TTC549 (cell line): ENCODE measurements around the gene AP2A1.
"Not testable (repeated sequence)": the region's sequence is repeated elsewhere in the genome, so short reads cannot be mapped to it uniquely, and the experiment has no call there.

Experiments used
- FAIRE-seq: peaks from 2 replicates; lab custom pipeline; 2012; peaks lifted over from hg19 to GRCh38; lab: Jason Lieb, UNC

The AP2A1 gene

DNA sequence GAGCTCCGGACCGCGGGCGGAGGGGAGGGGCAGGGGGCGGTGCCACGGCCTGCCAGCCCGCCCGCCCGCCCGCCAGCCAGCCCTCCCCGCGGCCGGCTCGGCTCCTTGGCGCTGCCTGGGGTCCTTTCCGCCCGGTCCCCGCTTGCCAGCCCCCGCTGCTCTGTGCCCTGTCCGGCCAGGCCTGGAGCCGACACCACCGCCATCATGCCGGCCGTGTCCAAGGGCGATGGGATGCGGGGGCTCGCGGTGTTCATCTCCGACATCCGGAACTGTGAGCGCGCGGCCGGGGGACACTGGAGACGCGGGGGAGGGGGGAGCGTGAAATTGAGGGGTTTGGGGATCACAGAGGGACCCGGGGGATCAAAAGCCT is at the start of gene AP2A1:
AP2A1 (plus strand) TSS at position 72 of the 370 bp plus-strand sequence; CDS start at position 205, 133 bp downstream.
- FAIRE-seq = no peak

- no peak for FAIRE-seq
These were observed 48.3 kb upstream of the AP2A1 start for GRCh38 chr19:49718511-49718910.

DNA sequence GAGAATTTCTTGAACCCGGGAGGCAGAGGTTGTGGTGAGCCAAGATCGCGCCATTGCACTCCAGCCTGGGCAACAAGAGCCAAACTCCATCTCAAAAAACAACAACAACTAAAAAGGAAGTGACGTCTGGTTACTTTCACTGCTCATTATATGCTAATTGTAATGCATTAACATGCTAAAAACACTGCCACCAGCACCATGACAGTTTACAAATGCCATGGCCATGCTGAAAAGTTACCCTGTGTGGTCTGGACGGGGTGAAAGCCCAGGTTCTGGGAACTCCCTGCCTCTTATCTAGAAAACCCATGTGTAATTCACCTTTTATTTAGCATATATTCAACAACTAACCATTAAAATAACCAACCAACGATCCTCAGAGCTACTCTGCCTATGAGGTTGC is 47.8 kb upstream of the AP2A1 start:
- no peak for FAIRE-seq

- not testable (repeated sequence) for FAIRE-seq
These were observed 47.4 kb upstream of the AP2A1 start for GRCh38 chr19:49719420-49719819.

DNA sequence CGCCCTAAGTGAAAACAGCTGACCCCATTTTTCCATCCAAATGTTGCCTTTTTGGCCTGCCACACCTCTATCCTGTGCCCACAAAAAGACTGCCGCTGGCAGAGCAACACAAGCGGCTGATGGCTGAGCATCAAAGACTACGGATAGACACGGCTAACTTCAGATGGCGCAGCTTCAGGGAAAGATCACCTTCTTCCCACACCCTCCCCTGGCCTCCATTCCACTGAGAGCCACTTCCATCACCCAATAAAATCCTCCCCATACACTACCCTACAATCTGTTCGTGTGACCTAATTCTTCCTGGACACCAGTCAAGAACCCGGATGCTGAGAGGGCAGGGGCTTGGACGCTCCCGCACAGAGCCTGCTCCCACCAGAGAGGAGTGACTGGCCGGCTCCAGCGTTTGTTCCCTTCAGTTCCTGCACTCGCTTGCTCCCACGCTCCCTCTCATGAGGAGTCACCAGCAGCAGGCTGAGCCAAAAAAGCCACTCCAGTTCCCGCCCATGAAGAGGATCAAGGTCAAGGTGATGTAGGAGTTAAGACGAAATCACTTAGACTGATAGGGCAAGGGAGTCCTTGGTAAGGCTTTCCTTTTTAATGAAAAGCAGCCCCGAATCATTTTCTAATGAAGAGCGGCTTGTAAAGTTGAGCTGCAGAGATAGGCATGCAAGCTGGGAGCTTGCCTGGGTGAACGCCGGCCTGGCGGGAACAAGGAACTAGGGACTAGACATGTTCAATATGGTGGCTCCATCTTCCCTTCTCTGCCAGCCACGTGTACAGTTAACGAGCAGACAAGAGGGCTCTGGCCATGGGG is 39.4 kb upstream of the AP2A1 start:
- no peak for FAIRE-seq

DNA sequence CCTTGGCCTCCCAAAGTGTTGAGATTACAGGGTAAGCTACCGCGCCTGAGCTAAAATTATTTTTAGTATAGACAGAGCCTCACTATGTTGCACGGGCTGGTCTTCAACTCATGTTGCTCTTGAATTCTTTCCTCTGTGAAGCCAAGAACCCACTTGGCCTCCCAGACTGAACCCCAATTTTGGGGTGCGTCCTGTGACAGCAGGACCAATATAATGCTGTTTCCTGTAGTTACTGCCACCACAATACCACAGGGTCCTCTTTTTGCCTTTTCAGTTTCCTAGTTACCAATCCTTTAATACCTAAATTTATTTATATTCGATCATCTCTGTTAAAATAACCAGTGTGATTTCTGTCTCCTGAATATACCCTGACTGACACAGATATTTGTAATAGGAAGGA is 36.6 kb upstream of the AP2A1 start:
- FAIRE-seq = no peak

GRCh38 chr19:49738268-49738667 is 28.5 kb upstream of the AP2A1 start:
- FAIRE-seq = no peak

GRCh38 chr19:49739098-49739497 is 27.7 kb upstream of the AP2A1 start:
- no peak for FAIRE-seq

DNA sequence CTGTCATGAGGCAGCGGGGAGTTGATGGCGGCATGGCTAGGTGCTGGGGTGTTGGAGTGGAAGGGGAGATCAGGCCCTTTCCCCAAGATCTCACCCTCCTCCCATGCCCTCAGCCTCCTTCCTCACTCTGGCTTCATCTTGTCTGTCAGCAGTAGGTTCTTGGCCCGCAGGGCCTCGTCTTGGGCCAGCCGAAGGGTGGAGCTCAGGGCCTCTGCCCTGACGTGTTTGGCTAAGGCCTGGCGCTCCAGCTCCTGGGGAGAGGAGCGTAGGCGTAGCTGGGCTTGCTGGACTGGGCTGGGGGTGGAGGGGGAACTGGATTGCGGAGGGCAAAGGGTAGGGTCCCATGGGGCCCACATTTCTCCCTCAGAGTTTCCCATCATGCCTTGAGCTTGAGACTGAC is 26.9 kb upstream of the AP2A1 start:
- no peak for FAIRE-seq

DNA sequence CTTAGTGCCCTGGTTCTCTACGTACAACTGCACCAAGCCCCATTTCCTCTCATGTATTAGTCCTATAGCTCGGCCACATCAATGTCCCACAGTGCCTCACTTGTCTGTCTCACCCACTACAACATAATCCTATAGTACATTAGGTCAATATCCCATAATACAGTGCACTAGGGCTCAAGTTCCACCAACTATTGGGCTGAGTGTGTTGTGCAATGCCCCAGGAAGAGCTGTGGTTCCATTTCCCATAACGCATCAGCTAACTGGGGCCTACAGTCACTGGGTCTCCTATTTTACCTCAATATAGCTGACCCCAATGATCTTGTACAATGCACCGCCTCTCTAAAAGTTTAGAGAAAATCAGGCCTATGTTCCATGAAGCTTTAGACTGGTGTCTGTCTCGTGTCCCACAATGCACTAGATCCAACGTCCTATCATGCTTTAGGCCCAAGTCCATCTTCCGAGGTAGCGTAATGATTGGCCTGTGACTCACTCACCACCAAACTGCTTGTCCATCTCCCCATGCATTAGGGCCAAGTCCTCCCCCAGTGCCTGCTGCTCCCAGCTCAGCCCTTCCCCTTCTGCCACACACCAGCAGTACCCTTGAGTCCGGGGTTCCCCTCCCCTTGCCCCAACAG is 25.5 kb upstream of the AP2A1 start:
- FAIRE-seq = no peak

- FAIRE-seq = no peak
These were observed 21.8 kb upstream of the AP2A1 start for GRCh38 chr19:49744946-49745381.

DNA sequence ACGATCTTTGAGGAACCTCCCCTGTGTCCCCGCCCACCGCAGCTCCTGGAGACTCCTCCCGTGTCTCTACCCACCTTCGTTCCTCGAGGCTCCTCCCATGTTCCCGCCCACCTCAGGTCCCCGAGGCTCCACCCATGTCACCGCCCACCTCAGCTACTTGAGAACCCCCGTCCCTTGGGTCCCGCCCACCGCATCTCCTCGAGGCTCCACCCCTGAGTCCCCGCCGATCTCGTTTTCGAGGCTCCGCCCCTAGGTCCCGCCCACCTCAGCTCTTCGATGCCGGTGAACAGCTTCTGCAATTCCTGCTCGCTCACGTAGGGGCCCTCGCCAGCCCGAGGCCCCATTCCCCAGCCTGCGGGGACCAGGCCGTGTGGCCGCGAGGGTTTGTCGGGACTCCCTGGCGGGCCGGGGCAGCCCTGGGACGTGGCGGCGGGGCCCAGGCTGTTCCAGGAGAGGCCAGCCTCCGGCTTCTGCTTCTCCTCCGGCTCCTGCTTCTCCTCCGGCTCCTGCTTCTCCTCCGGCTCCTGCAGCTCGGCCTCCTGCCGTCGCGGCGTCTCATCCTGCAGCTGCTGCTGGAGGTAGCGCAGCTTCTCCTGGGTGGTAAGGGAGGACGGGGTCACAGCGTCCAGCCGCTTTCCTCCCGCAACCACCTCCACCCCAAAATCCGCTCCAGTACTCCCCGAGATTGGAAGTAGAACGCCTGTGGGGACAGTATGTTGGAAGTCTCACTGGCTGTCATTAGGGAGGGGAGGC is 20.4 kb upstream of the AP2A1 start:
- FAIRE-seq = no peak

- FAIRE-seq = no peak
These were observed 17.6 kb upstream of the AP2A1 start for GRCh38 chr19:49749055-49749716.

GRCh38 chr19:49749771-49750170 is 17.0 kb upstream of the AP2A1 start:
- no peak for FAIRE-seq

GRCh38 chr19:49752701-49753100 is 14.1 kb upstream of the AP2A1 start:
- no peak for FAIRE-seq

DNA sequence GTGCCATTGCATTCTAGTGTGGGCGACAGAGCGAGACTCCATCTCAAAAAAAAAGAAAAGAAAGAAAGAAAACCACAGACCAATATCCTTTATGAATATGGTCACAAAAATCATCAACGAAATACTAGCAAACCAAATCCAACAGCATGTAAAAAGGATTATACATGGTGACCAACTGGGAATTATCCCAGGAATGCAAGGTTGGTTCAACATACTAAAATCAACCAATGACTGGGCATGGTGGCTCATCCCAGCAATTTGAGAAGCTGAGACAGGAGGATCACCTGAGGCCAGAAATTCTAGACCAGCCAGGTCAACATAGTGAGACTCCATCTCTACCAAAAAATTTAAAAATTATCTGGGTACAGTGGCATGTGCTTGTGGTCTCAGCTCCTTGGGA is 10.8 kb upstream of the AP2A1 start:
- no peak for FAIRE-seq

DNA sequence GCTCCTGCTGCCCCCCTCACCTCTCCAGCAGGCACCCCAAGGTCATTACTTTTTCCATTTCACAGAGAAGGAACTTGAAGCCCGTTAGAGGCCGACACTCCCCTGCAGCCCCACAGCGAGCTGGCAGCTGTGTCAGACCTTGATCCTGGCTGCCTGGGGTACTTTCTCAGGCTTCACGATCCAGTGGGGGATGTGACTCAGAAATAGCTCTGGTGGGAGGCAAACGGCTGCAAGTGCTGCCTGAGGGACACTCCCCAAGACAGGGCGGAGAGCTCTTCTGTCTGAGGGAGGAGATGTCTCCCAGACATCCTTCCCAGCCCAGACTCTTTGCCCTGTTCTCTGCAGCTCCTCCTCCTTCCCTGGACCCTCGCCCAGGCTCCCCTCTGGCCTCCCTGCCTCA is 8.5 kb upstream of the AP2A1 start:
- FAIRE-seq = no peak

DNA sequence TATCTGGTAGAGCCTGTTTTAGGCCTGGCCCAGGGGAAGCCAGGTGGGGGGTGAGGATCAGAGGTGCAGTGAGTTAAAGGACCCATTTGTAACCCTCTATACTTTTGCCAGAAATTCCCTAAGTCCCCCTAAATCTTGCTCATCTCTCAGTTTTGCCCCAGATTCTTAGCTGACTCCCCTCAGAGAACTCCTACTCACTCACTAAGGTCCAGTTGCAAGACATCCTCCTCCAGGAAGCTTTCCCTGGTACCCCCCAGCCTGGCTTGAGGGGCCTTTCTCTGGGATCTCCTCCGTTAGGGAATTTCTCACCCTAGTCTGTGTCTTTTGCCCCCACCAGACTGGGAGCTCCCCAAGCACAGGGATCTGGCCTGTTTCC is 5.6 kb upstream of the AP2A1 start:
- no peak for FAIRE-seq

GRCh38 chr19:49761625-49762311 is 5.0 kb upstream of the AP2A1 start:
- no peak for FAIRE-seq

DNA sequence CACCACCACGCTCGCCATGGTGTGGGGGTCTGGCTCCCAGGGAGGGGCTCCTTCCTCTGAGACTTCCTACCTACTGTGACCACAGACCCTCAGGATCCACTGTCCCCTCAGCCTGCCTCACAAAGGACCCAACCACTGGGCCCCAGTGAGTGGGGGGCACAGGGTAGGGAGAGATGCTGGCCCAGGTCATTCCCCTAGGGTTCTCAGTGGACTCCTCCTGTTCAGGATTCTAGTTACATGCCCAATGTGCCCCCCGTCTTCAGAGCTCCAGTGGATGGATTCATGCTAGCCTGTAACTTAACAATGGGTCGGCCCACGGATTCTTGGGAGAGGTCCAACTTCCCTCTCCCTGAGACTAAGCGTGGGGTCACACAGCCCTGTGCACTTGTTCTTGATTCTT is 3.6 kb upstream of the AP2A1 start, which contains the start of gene TSKS:
TSKS (minus strand) TSS at position 77 of the 400 bp plus-strand sequence; CDS start at position 18, 59 bp downstream.
- FAIRE-seq = no peak

DNA sequence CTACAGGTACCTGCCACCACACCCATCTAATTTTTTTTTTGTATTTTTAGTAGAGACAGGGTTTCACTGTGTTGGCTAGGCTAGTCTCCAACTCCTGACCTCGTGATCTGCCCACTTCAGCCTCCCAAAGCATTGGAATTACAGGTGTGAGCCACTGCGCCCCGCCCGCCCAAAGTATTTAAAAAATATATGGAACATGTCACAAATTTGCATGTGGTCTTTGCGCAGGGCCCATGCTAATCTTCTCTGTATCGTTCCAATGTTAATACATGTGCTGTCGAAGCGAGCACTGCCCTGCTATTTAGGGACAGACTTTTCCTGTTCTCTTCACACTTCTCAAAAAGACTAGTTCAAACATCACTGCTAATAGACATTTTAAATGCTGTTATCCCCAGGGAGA is 2.5 kb upstream of the AP2A1 start:
- FAIRE-seq = no peak
